GM12872 (cell line): Measurements from ENCODE around the gene MYCN.

ENCODE experiments used
- TF ChIP-seq, protein P1 (sequence below): IDR thresholded peaks from 3 replicates; pipeline ENCODE4 v1.5.1; 2011; ENCODE audit warnings: low read depth, mild to moderate bottlenecking, low read length, moderate library complexity; ENCODE audit not compliant: insufficient read depth

Gene MYCN

DNA sequence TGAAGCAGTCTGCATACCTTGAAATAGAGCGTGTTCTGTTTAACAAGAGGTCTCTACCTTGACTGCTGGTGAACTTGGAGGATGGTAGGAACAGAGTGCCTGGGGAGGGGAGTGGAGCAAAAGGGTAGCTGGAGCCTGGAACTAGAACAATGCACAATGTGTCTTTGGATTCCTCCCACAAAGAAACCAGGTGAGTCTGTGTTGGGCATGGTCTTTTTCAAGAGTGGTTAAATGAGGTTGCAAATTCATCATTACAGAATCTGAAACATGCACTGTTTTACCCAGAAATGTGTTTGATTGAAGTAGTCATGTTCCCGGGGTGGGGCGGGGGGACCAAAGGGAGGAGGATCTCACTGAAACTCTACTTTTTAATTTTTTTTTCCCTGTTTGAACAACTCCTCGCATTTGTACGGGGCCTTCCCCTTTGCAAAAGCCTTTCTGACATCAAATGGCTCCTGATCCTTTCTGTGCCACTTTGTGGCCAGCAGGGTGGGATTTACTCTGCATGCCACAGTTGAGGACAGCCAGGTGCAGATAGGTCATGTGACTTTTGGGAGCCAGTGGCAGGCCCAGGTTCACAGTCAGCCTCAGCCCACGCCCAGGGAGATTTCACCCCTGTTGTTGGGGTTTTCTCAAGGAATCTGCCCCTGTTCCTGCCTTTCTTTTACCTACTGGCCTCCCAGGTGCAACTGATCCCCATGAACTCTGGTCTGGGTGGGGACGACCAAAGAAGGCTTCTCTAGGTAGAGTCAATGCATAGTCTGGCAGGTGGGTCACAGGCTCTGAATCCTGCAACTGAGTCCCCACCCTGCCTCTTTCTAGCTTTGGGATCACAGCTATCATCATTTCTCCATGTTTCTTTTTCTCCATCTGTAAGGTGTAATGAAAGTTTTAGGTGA, 28.2 kb downstream of the MYCN start:
- TF ChIP-seq, protein P1, sequence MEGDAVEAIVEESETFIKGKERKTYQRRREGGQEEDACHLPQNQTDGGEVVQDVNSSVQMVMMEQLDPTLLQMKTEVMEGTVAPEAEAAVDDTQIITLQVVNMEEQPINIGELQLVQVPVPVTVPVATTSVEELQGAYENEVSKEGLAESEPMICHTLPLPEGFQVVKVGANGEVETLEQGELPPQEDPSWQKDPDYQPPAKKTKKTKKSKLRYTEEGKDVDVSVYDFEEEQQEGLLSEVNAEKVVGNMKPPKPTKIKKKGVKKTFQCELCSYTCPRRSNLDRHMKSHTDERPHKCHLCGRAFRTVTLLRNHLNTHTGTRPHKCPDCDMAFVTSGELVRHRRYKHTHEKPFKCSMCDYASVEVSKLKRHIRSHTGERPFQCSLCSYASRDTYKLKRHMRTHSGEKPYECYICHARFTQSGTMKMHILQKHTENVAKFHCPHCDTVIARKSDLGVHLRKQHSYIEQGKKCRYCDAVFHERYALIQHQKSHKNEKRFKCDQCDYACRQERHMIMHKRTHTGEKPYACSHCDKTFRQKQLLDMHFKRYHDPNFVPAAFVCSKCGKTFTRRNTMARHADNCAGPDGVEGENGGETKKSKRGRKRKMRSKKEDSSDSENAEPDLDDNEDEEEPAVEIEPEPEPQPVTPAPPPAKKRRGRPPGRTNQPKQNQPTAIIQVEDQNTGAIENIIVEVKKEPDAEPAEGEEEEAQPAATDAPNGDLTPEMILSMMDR, result no peak

DNA sequence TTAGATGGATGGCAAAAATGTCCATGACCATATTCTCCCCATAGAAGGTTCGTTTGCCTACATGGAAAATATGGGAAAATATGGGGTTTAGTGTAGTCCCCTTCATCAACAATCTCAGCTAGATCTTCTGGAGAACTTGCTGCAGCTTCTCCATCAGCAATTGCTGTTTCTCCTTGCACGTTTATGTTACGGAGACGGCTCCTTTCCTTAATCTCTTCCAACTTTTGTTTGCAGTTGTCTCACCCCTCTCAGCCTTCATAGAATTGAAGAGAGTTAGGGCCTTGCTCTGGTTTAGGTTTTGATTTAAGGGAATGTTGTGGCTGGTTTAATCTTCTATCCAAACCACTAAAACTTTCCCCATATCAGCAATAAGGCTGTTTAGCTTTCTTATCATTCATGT, 28.9 kb downstream of the MYCN start:
- TF ChIP-seq, protein P1, result no peak

DNA sequence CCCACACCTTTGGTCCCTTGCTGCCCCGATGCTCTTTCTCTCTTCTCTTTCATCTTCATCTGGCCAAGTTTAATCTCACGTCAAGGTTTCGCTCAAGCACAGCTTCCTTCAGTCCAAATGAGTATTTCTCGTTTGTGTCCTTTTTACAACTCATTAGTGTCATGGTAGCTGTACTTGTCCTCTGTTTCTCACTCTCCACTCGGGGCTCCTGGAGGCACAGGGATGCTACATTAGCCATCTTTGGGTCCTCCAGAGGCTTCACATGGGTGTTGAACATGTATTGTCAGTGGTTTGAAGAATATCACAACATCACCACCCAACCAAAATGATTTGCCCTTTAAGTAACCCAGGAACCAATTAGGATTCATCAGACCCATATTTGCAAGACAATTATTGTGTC, 30.4 kb downstream of the MYCN start:
- TF ChIP-seq, protein P1, result no peak

DNA sequence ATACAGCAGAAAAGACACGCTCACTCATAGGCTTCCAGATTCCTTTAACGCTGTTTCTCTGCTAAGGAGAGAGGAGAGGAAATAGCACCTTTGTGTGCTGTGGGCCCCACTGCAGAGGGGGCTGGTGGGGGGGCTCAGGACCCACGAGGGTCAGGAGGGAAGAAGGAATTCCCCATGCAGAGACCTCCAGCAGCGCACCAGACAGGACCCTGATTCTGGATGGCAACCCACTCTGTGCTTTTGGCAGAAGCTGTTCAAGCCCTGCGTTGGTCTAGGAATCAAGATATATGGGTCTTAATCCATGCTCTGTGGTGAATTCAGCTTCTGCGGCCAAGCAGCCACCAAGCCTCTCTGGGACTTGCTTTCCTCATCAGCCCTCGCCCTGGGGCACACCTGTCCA, 31.0 kb downstream of the MYCN start:
- TF ChIP-seq, protein P1, result no peak

DNA sequence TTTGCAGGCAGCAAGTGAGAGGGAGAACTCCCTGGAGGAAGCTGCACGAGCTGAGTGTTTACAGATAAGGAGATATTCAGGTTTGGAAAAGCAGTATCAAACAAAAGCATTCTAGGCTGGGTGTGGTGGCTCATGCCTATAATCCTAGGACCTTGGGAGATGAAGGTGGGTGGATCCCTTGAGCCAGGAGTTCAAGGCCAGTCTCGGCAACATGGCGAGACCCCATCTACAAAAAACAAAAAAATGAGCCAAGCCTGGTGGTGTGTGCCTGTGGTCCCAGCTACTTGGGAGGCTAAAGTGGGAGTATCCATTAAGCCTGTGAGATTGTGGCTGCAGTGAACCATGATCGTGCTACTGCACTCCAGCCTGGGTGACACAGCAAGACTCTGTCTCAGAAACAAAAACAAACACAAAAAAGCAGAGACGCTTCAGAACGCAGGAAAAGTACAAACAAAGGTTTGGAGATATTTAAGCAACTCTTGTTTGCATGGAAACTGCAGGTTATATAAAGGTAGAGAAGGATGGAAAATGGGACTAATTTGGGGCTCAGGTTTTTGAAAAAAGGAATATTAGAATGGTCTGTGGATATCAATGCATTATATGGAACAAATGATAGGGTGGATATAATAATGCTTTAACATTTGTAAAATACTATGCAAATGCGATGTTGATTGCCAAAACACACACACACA, 31.6 kb downstream of the MYCN start:
- TF ChIP-seq, protein P1, result no peak

DNA sequence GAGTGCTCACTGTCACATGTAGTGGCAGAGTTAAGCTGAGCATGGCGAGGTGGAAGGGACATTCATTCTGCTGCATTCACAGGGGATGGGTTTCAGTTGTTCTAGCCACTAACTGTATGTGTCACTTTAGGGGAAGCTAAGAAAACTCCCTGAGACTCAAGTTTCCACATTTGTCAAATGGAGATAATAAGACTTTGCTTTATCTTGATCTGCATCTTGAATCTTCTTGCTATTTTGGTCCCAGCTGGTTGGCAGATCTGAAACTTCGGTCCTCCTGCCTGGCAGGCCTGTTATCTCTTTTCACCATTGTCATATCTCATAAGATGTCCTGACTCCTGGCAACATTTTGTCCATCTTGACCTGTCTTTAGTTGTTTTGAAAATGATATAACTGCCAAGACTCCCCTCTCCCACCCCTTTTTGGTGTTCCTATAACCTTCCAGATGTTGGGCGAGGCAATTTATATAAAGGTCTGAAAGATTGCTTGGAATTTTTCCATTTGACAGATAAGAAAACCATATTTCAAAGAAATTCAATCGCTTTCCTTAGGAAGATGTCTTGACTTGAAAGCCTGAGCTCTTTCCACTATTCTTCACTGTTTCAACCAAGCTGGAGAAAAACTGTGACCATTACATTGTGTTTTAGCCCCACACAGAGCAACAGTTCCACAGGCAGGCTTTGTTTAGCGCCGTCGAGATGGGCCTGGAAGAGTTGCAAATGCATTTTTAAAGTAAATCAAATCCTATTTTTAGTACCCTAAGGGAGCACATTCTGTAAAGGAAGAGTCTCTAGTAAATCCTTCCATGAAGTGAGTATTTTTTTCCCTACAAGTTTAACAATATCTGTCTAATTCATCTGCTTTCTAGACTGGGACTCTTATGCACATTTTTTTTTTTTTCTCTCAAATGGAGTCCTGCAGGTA, 33.4 kb downstream of the MYCN start:
- TF ChIP-seq, protein P1, result no peak

DNA sequence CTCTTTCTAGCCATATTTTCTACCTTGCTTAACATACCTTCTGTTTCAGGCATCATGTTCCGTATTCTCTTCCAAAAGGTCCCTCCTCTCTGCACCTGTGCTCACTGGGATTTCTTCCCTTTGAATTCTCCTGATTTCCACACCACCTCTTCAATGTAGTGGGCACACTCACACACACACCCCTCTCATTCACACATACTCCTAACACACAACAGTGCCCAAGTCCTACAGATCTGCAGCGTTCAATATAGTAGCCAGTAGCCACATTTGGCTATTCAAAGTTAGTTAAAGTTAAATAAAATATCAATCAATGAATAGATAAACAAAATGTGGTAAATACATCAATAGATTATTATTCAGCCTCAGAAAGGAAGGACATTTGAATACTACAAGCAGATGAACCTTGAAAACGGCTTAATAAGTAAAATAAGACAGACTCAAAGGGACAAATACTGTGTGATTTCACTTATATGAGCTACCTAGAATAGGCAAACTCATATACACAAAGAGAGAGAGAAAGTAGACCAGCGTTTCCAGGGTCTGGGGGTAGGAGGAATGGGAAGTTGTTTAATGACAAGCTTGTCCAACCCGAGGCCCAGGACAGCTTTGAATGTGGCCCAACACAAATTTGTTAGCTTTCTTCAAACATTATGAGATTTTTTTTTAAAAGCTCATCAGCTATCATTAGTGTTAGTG, 34.4 kb downstream of the MYCN start:
- TF ChIP-seq, protein P1, result no peak
